Stimulated activated CD8-positive, alpha-beta memory T cell treated with anti-CD3 and anti-CD28 coated beads, Interleukin-15, amount 100 ng/mL, for 1 hour (primary cell): ENCODE data around the gene TYK2.
"Not testable (repeated sequence)": the region's sequence is repeated elsewhere in the genome, so short reads cannot be mapped to it uniquely, and the experiment has no call there.

ENCODE experiments used
- DNase-seq: peaks from one replicate; pipeline ENCODE4 v3.0.0-alpha.2; 2020; ENCODE audit warnings: low read depth

TYK2 gene

GRCh38 chr19:10380313-10381102 lies at the start of gene TYK2:
Gene TYK2 (minus strand): TSS chr19:10380572. CDS start chr19:10378406, 2,166 bp downstream.
- peak; percentile 93 for DNase-seq

DNA sequence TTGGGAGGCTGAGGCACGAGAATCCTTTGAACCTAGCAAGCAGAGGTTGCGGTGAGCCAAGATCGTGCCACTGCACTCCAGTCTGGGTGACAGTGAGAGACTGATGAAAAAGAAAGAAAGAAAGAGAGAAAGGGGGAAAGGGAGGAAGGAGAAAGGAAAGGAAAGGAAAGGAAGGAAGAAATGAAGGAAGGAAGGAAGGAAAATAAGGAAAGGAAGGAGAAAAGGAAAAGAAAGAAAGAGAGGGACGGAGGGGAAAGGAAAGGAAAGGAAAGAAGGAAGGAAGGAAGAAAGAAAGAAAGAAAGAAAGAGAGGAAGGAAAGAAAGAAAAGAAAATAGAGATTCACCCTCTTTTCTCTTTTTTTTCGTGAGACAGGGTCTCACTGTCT lies 48.6 kb upstream of the TYK2 start:
- no peak for DNase-seq

DNA sequence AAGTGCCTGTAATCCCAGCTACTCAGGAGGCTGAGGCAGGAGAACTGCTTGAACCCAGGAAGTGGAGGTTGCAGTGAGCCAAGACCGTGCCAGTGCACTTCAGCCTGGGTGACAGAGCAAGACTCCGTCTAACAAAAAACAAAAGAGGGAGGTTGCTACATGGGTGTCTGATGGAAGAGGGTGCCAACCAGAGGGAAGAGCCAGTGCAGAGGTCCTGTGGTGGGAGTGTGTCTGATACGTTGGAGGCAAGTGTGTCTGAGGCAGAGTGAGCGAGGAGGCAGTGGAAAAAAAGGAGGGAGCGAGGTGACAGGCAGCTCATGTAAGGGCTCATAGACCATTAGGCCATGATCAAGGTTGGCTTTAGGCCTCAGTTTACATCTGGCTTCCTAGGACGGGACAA lies 46.8 kb upstream of the TYK2 start:
- DNase-seq, result no peak

DNA sequence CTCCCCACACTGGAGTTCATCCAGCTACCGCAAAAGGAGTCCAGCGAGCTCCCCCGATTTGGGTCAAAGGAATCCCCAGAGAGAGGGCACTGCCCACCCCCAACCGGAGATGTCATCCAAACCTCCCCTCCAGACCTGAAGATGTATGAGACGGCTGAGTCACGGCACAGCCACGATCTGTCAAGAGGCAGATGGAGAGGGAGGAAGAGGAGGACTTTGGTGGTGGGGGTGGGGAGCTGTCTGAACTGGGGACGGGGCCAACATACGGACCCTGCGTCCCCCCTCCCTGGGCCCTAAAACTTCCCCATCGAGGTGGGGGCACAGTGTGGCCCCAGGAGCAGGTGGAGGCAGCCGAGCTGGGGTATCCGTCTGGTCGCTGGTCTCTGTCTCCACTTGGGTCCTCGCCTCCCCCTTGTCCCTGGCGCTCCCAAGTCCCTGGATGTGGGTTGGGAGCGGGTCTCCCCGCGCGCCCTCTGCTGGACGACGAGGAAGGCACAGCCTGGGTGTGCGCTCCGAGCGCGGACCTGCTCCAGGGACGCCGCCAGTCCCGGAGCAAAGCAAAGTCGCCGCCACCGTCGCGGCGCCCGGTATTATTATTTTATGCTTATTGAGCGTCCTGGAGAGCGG lies 43.8 kb upstream of the TYK2 start:
- DNase-seq, result no peak

- DNase-seq, result no peak
Observed at GRCh38 chr19:10422846-10423245, 42.5 kb upstream of the TYK2 start.

DNA sequence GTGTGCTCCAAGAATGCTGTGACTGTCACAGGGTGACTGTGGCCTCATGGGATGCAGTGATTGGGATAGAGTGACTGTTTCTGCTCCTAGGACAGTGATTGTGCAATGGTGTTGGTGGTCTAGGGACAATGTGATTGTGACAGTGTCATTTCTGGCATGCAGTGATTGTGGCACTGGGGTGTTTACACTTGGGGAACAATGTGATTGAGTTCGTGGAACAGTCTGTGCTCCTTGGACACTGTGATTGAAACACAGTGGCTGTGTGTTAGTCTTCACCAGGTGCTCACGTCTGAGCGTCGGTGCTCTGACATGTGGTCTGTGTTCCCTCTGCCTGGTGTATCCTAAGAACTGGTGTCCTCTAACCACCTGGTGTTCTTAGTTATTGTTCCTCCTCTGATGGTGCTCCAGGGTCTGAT lies 41.7 kb upstream of the TYK2 start:
- no peak for DNase-seq

GRCh38 chr19:10421240-10422045 lies 41.1 kb upstream of the TYK2 start:
- no peak for DNase-seq

DNA sequence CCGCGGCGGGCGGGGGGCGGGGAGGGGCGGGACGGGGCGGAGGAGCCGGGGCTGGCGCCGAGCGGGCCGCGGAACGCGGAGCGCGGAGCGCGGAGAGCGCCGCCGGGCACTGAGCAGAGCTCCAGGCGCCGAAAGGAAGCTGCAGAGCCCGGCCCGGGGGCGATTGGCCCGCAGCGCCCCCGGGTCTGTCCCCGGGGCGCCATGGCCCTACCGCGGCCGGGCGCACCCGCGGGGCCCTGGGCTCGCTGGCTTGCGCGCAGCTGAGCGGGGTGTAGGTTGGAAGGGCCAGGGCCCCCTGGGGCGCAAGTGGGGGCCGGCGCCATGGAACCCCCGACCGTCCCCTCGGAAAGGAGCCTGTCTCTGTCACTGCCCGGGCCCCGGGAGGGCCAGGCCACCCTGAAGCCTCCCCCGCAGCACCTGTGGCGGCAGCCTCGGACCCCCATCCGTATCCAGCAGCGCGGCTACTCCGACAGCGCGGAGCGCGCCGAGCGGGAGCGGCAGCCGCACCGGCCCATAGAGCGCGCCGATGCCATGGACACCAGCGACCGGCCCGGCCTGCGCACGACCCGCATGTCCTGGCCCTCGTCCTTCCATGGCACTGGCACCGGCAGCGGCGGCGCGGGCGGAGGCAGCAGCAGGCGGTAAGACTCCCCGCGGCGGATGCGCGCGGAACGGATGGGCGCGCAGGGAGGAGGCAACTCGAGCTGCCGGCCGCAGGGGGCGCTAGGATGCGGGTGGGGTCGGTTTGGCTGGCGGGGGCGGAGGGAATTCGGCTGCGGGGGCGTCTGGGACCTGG lies 40.3 kb upstream of the TYK2 start, which contains the start of gene PDE4A:
PDE4A (plus strand) TSS at position 95 of the 796 bp plus-strand sequence; CDS start at position 322, 227 bp downstream.
- no peak for DNase-seq

DNA sequence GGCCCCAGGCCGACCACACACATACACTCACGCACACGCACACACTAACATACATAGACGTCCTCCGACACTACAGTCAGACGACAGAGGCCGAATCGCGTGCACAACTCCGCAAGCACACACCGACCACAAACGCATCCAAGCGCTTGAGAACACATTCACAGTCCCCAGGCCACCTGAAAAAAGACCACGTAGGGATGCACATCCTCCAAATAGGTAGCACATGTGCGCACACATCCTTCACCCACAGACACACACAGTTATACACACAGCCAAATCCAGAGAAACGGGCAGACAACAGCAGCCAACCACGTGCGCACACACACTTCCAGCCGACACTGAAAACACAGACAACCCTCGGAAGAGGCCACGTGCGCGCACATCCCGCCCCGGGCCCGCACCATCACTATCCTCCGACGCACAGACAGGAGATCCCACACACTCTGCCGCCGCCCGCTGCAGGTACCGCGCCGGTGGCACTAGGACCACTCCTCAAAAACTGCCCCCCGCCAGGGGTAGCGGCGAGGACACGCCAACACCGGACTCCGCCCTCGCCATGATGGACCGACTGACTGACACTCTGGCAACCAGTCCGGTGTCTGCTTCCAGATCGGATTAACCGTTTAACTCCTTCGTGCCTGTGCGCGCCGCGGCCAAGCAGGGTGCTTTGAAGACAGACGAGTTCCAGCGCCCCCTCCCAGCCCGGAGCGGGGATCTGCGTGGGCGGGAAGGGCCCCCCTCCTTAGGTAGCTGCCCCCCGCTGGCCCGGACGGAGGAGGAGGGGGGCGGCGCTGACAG lies 39.5 kb upstream of the TYK2 start:
- no peak for DNase-seq

GRCh38 chr19:10419200-10419645 lies 38.9 kb upstream of the TYK2 start:
- DNase-seq, result no peak

DNA sequence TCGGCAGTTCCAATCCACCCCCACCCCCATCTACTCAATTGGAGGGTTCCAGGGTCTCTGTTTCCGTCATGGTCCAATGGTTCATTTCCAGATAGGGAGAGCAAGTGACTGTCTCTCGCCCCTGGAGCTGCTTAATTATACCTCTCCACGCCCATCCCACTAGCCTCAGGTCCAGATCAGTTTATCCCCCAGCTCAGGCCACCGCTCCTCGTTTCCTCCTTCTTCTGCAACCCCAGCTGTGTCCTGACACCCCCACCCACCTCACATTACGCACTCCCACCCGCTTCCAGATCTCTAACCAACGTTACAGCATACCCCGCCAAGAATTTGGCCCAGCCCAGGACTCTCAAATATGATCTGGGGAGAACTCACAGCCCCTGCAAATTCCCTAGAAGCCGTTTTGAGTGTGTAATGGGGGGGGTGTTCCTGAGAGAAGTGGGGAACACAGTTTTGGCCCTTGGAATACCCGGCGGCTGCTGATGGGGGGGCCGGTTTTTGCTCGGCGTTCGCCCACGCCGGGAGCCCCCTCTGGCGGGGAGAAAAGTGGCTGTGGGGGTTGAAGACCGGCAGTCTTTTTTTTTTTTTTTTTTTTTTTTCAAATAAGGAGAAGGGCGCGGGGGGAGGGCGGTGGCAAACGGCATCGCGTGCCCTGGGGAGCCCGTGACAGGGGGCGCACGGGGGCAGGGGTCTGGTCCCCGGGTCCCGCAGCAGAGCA lies 38.3 kb upstream of the TYK2 start:
- DNase-seq, result no peak

- DNase-seq, result no peak
Observed at GRCh38 chr19:10418235-10418484, 37.8 kb upstream of the TYK2 start.

GRCh38 chr19:10417541-10418234 lies 37.3 kb upstream of the TYK2 start:
- no peak for DNase-seq

DNA sequence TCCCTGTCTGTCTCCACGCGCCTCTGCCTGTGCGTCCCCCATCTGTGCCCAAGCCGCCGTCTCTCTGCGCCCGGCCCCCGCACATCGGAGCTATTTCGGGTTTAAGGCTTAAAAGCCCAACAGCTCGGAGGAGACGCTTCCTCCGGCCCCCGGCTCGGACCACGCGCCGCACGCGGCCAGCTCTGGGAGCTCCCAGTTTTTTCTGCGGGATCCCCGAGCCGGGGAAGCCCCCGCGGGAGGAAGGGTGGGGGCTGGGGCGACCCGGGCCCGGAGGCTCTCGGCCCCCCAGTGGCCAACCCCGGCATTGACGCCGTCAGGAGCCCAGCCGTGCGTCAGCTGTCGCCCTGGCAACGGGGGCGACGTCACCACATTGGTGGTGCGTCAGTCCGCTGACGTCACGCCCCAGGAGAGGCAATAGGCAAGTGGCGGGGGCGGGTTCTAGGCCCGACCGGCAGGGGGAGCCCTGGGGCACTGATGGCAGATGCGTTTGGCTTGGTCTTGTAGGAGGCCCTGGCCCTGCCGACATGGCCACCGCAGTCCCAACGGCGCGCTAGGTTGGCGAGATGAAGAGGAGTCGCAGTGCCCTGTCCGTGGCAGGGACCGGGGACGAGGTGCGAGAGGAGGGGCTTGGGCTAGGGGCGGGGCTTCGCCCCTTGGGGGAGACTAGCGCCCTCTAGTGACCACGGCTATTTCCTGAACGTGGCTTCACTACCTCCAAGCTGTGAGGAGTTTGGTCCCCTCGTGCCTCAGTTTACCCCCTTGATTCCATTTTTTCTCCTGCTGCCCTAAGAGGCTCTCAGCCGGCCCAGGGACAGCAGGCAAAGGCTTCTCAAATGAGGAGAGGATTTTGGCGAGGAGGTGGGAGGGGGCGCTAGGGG lies 36.2 kb upstream of the TYK2 start:
- peak; percentile 81 for DNase-seq

GRCh38 chr19:10416083-10416379 lies 35.7 kb upstream of the TYK2 start:
- DNase-seq, result no peak

GRCh38 chr19:10412257-10412977 lies 32.0 kb upstream of the TYK2 start:
- no peak for DNase-seq

- DNase-seq, result not testable (repeated sequence)
Observed at GRCh38 chr19:10411224-10411623, 30.9 kb upstream of the TYK2 start.

- no peak for DNase-seq
Observed at GRCh38 chr19:10408511-10409283, 28.3 kb upstream of the TYK2 start.
